HEK293T (cell line): ENCODE measurements around the gene ARHGAP45.

ENCODE experiments used
- CTCF ChIA-PET: fragments of 350-600 bp; formaldehyde crosslinking; extraction: SDS; loops from one replicate; lab custom pipeline; 2021; ENCODE audit warnings: antibody characterized with exemption, inconsistent platforms; lab: Yijun Ruan, JAX
- POLR2A ChIA-PET: fragments of 350-600 bp; formaldehyde crosslinking; extraction: SDS; loops from one replicate; lab custom pipeline; 2020; ENCODE audit warnings: antibody characterized with exemption, inconsistent platforms; lab: Yijun Ruan, JAX
- DNase-seq: peaks from one replicate; pipeline ENCODE4 v3.0.0; 2012; ENCODE audit warnings: mixed read lengths; ENCODE audit errors: extremely low spot score
- ARNT ChIP-seq: fragments of 450-650 bp; IDR thresholded peaks from 2 replicates; pipeline ENCODE4 v1.6.1; 2017; ENCODE audit warnings: mild to moderate bottlenecking
- BHLHE40 ChIP-seq: fragments of 450-650 bp; IDR thresholded peaks from 2 replicates; pipeline ENCODE4 v1.6.1; 2016; ENCODE audit warnings: mild to moderate bottlenecking, moderate library complexity, borderline replicate concordance
- CTBP1 ChIP-seq: fragments of 450-650 bp; IDR thresholded peaks from 2 replicates; pipeline ENCODE4 v1.6.1; 2016; ENCODE audit warnings: borderline replicate concordance
- ELF4 ChIP-seq: fragments of 450-650 bp; IDR thresholded peaks from 2 replicates; pipeline ENCODE4 v1.6.1; 2017; ENCODE audit warnings: antibody characterized with exemption
- FOXA1 ChIP-seq: fragments of 450-650 bp; IDR thresholded peaks from 2 replicates; pipeline ENCODE4 v1.6.1; 2016; ENCODE audit warnings: mild to moderate bottlenecking
- FOXK2 ChIP-seq: fragments of 450-650 bp; IDR thresholded peaks from 2 replicates; pipeline ENCODE4 v1.6.1; 2016; ENCODE audit warnings: mild to moderate bottlenecking
- FOXM1 ChIP-seq: fragments of 450-650 bp; IDR thresholded peaks from 2 replicates; pipeline ENCODE4 v1.6.1; 2017; ENCODE audit warnings: mild to moderate bottlenecking, borderline replicate concordance
- HDGF ChIP-seq: fragments of 450-650 bp; IDR thresholded peaks from 2 replicates; pipeline ENCODE4 v1.6.1; 2017; ENCODE audit warnings: antibody characterized with exemption, borderline replicate concordance
- L3MBTL2 ChIP-seq: fragments of 450-650 bp; conservative IDR thresholded peaks from 2 replicates; pipeline ENCODE4 v1.6.1; 2016; ENCODE audit warnings: mild to moderate bottlenecking
- LEF1 ChIP-seq: fragments of 450-650 bp; IDR thresholded peaks from 2 replicates; pipeline ENCODE4 v1.6.1; 2017; ENCODE audit warnings: mild to moderate bottlenecking, borderline replicate concordance
- NFRKB ChIP-seq: fragments of 450-650 bp; IDR thresholded peaks from 2 replicates; pipeline ENCODE4 v1.6.1; 2016; ENCODE audit warnings: mild to moderate bottlenecking, moderate library complexity
- PKNOX1 ChIP-seq: fragments of 450-650 bp; IDR thresholded peaks from 2 replicates; pipeline ENCODE4 v1.6.1; 2016
- SP1 ChIP-seq: fragments of 450-650 bp; IDR thresholded peaks from 2 replicates; pipeline ENCODE4 v1.6.1; 2017
- SUZ12 ChIP-seq: fragments of 450-650 bp; IDR thresholded peaks from 2 replicates; pipeline ENCODE4 v1.6.1; 2016; ENCODE audit warnings: mild to moderate bottlenecking
- TARDBP ChIP-seq: fragments of 450-650 bp; IDR thresholded peaks from 2 replicates; pipeline ENCODE4 v1.6.1; 2016
- ZNF384 ChIP-seq: fragments of 450-650 bp; IDR thresholded peaks from 2 replicates; pipeline ENCODE4 v1.6.1; 2016

ARHGAP45 gene

GRCh38 chr19:1087813-1088415 is 20.9 kb downstream of the ARHGAP45 start:
- ChIA-PET POLR2A (no interaction called here), CTCF (no interaction called here)
- DNase-seq: no peak
- TF ChIP-seq FOXM1 (no peak), HDGF (no peak), SP1 (no peak), LEF1 (no peak), L3MBTL2 (no peak), SUZ12 (no peak), FOXA1 (no peak), ARNT (no peak), BHLHE40 (no peak), PKNOX1 (no peak), FOXK2 (no peak), TARDBP (no peak)

- DNase-seq: no peak
- no peak for TF ChIP-seq NFRKB
- TF ChIP-seq SUZ12: no peak
- TF ChIP-seq CTBP1: no peak
- no peak for TF ChIP-seq ELF4
- TF ChIP-seq SP1: no peak
- TF ChIP-seq HDGF: no peak
- no peak for TF ChIP-seq ARNT
- TF ChIP-seq L3MBTL2: no peak
- no peak for TF ChIP-seq FOXM1
- no peak for TF ChIP-seq ZNF384
- TF ChIP-seq PKNOX1: no peak
- TF ChIP-seq LEF1: no peak
- no peak for TF ChIP-seq FOXK2
- TF ChIP-seq FOXA1: no peak
- no peak for TF ChIP-seq TARDBP
- no peak for TF ChIP-seq BHLHE40
- ChIA-PET POLR2A (interaction anchor here (1.0 kb wide), 1 partner anchor 47 kb away, joined by 3 read pairs; no protein-coding TSS in a partner anchor), CTCF (no interaction called here)
Measured at GRCh38 chr19:1088416-1089010, 21.5 kb downstream of the ARHGAP45 start.

- POLR2A ChIA-PET: interaction anchor here (1.0 kb wide), 1 partner anchor 48 kb away, joined by 3 read pairs; no protein-coding TSS in a partner anchor
- TF ChIP-seq CTBP1: no peak
- no peak for TF ChIP-seq FOXA1
- TF ChIP-seq PKNOX1: no peak
- no peak for TF ChIP-seq TARDBP
- CTCF ChIA-PET: no interaction called here
- DNase-seq: no peak
Measured at GRCh38 chr19:1089126-1089771, 22.3 kb downstream of the ARHGAP45 start.

GRCh38 chr19:1089891-1090290 is 22.9 kb downstream of the ARHGAP45 start:
- no peak for DNase-seq
- ChIA-PET CTCF (no interaction called here), POLR2A (interaction anchor here (1.0 kb wide), 1 partner anchor 49 kb away, joined by 3 read pairs; no protein-coding TSS in a partner anchor)
- TF ChIP-seq L3MBTL2 (no peak), FOXK2 (no peak), NFRKB (no peak), FOXM1 (no peak), BHLHE40 (no peak), SP1 (no peak), ELF4 (no peak)

GRCh38 chr19:1090731-1091543 is 24.0 kb downstream of the ARHGAP45 start:
- TF ChIP-seq SP1 (no peak), FOXK2 (no peak)
- ChIA-PET POLR2A (no interaction called here), CTCF (no interaction called here)
- no peak for DNase-seq

- POLR2A ChIA-PET: no interaction called here
- CTCF ChIA-PET: no interaction called here
- TF ChIP-seq PKNOX1: no peak
- no peak for TF ChIP-seq FOXK2
- TF ChIP-seq LEF1: no peak
- no peak for TF ChIP-seq BHLHE40
- TF ChIP-seq FOXM1: no peak
- no peak for TF ChIP-seq ARNT
- no peak for TF ChIP-seq ZNF384
- TF ChIP-seq L3MBTL2: no peak
- no peak for DNase-seq
Measured at GRCh38 chr19:1091544-1092175, 24.7 kb downstream of the ARHGAP45 start.
